ENCODE measurements around the gene TMEM182.

TMEM182 gene

DNA sequence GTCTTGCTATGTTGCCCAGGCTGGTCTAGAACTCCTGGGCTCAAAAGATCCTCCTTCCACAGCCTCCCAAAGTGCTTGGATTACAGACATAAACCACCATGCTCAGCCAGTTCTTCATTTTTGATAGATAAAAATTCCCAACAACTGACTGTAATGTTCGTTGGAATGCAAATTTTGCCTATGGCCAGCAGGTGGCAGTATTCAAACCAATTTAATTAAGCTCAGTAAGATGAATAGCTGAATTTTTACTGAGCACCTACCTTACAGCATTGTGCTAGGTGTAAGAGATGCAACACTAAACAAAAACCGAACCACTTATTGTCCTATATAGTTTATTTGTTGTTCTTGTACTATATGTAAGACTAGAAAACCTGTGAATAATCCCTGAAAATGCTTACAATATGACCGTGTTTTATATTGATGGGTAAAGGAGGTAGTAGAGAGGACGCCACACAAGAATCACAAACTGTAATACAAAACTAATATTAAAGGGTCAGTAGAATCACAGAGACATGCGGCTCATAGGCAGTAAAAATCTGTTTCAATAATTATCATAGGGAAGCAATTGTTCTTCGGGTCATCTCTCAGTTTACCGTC lies 8.2 kb upstream of the TMEM182 start:
- peak; percentile 64 for TF ChIP-seq CTCF (IDR thresholded peaks at IDR 0.05)

DNA sequence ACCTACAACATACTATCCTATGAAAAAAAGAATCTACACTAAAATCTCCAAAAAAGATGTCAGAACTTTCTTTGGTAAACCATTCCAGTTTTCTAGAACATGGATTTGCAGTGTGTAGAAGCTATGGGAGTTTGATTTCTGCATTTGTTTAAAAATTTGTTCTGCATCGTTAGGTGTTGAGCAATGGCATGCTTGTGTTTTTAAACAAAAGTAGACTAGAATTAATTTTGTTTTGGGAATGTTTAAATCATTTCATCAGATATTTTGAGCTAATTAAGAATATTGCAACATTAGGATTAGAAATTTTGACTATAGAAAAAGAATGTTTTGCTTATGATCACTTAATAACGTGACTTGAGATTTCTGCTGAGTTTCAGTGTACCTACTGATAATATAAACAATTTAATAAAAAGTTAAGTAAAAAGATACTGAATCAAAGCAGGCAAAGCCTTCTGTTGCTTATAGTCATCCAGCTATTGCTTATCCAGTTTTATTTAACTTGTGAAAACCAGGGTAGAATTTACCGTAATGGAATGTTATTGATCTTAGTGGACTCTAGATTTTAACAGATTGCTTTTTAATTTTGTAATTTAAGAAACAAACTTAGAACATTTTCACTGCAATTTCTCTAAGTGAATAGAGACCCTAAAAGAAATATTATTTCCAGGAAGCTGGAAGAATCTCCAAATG lies 7.2 kb upstream of the TMEM182 start:
- no peak for TF ChIP-seq CTCF (IDR thresholded peaks at IDR 0.05)

GRCh38 chr2:102755284-102755683 lies 6.5 kb upstream of the TMEM182 start:
- no peak for TF ChIP-seq CTCF (IDR thresholded peaks at IDR 0.05)

- no peak for TF ChIP-seq CTCF (IDR thresholded peaks at IDR 0.05)
Observed at GRCh38 chr2:102758439-102758838, 3.4 kb upstream of the TMEM182 start.

DNA sequence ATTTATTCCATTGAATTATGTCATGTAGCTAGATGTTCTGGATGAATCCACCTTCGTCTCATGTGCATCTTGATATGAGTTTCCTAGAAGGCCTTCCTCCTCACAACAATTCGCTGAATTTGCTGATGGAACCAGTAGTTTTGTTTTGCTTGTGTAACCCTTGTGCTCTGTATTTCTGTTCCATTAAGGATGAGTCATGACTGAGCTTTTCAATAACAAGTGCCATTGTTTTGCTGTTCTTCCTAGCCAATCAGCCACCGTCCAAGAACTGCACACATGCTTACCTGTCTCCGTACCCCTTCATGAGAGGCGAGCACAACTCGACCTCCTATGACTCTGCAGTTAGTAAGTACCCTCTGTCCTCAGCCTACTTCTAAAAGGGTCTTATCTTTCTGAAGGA lies 2.3 kb downstream of the TMEM182 start:
- no peak for TF ChIP-seq CTCF (IDR thresholded peaks at IDR 0.05)

DNA sequence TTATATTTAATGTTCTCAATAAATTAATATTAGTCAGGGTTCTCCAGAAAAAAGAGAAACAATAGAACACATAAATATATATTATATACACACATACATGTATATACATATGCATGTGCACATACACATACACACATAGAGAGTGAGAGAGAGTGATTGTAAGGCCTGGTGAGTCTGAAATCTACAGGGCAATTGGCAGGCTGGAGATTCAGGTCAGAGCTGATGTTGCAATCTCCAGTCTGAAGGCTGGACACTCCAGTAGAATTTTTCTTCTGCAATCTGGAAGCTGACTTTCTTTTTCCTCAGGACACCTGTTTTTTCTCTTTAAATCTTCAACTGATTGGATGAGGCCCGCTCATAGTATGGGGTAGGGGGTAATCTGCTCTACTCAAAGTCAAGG lies 3.2 kb downstream of the TMEM182 start:
- no peak for TF ChIP-seq CTCF (IDR thresholded peaks at IDR 0.05)

GRCh38 chr2:102768253-102768652 lies 6.4 kb downstream of the TMEM182 start:
- TF ChIP-seq CTCF (IDR thresholded peaks at IDR 0.05) = no peak

Data from LNCAP (cell line).